SK-N-SH treated with all-trans-retinoic acid at 6 μM for 48 hours (cell line): ENCODE results near the gene LMTK2.
A peak's percentile ranks its signal among the peaks of the same experiment; 100 is the strongest.

Experiments
- ATAC-seq: fragments of 200-7000 bp; cut with Tn5 transposase; 3 replicates; pipeline ENCODE4 v1.9.1; 2020; ENCODE audit warnings: mild to moderate bottlenecking, moderate library complexity
- ARNTL ChIP-seq: fragments of 450-650 bp; formaldehyde crosslinking; IDR thresholded peaks from 2 replicates; pipeline ENCODE4 v1.5.0; 2020; ENCODE audit warnings: low read depth, mild to moderate bottlenecking, moderate library complexity, borderline replicate concordance
- BACH2 ChIP-seq: fragments of 250-450 bp; sonication (Bioruptor Pico); IDR thresholded peaks from 2 replicates; pipeline ENCODE4 v1.9.0; 2021; ENCODE audit warnings: mild to moderate bottlenecking, borderline replicate concordance
- CREB5 ChIP-seq: fragments of 250-450 bp; sonication (Bioruptor Pico); IDR thresholded peaks from 2 replicates; pipeline ENCODE4 v1.5.1; 2020; ENCODE audit warnings: low read depth, mild to moderate bottlenecking, moderate library complexity
- CSDC2 ChIP-seq: fragments of 250-450 bp; sonication (Bioruptor Pico); IDR thresholded peaks from 2 replicates; pipeline ENCODE4 v1.5.0; 2020; ENCODE audit warnings: mild to moderate bottlenecking, moderate library complexity
- ESRRG ChIP-seq: fragments of 250-450 bp; sonication (Bioruptor Pico); IDR thresholded peaks from 2 replicates; pipeline ENCODE4 v1.6.1; 2021; ENCODE audit warnings: mild to moderate bottlenecking
- GLIS3 ChIP-seq: fragments of 250-450 bp; sonication (Bioruptor Pico); IDR thresholded peaks from 2 replicates; pipeline ENCODE4 v1.5.0; 2020; ENCODE audit warnings: mild to moderate bottlenecking, moderate library complexity
- ISL1 ChIP-seq: fragments of 250-450 bp; sonication (Bioruptor Pico); IDR thresholded peaks from 2 replicates; pipeline ENCODE4 v2.1.2; 2022; ENCODE audit warnings: mild to moderate bottlenecking, moderate library complexity
- OSR1 ChIP-seq: fragments of 250-450 bp; sonication (Bioruptor Pico); IDR thresholded peaks from 2 replicates; pipeline ENCODE4 v1.8.0; 2022; ENCODE audit warnings: moderate library complexity, mild to moderate bottlenecking, inconsistent platforms
- PATZ1 ChIP-seq: fragments of 250-450 bp; sonication (Bioruptor Pico); IDR thresholded peaks from 2 replicates; pipeline ENCODE4 v1.8.0; 2020; ENCODE audit warnings: mild to moderate bottlenecking, moderate library complexity, borderline replicate concordance
- POU6F1 ChIP-seq: fragments of 250-450 bp; sonication (Bioruptor Pico); IDR thresholded peaks from 2 replicates; pipeline ENCODE4 v1.8.0; 2021; ENCODE audit warnings: low read depth, mild to moderate bottlenecking, moderate library complexity, borderline replicate concordance
- PPARA ChIP-seq: fragments of 250-450 bp; sonication (Bioruptor Pico); IDR thresholded peaks from 2 replicates; pipeline ENCODE4 v1.5.0; 2020; ENCODE audit warnings: mild to moderate bottlenecking, borderline replicate concordance
- RARB ChIP-seq: fragments of 250-450 bp; sonication (Bioruptor Pico); IDR thresholded peaks from 2 replicates; pipeline ENCODE4 v1.8.0; 2021; ENCODE audit warnings: mild to moderate bottlenecking, moderate library complexity
- SNAI2 ChIP-seq: fragments of 250-450 bp; sonication (Bioruptor Pico); IDR thresholded peaks from 2 replicates; pipeline ENCODE4 v1.5.0; 2020; ENCODE audit warnings: mild to moderate bottlenecking, moderate library complexity
- TCF4 ChIP-seq: fragments of 250-450 bp; sonication (Bioruptor Pico); IDR thresholded peaks from 2 replicates; pipeline ENCODE4 v1.8.0; 2021; ENCODE audit warnings: mild to moderate bottlenecking, moderate library complexity, borderline replicate concordance
- TSHZ2 ChIP-seq: fragments of 250-450 bp; sonication (Bioruptor Pico); IDR thresholded peaks from 2 replicates; pipeline ENCODE4 v1.5.0; 2020; ENCODE audit warnings: mild to moderate bottlenecking, moderate library complexity
- ZFP30 ChIP-seq: fragments of 450-650 bp; formaldehyde crosslinking; IDR thresholded peaks from 2 replicates; pipeline ENCODE4 v1.5.0; 2022; ENCODE audit warnings: mild to moderate bottlenecking, moderate library complexity
- ZNF70 ChIP-seq: fragments of 450-650 bp; formaldehyde crosslinking; IDR thresholded peaks from 2 replicates; pipeline ENCODE4 v1.5.0; 2020; ENCODE audit warnings: mild to moderate bottlenecking, moderate library complexity

The LMTK2 gene

GRCh38 chr7:98212532-98213041, 105.9 kb downstream of the LMTK2 start:
- ATAC-seq = peak; percentile 4
- no peak for TF ChIP-seq ESRRG (CRISPR knock-in tag)
- no peak for TF ChIP-seq OSR1 (CRISPR knock-in tag)
- no peak for TF ChIP-seq ZFP30 (CRISPR knock-in tag)
- no peak for TF ChIP-seq PATZ1
- TF ChIP-seq TSHZ2 = no peak
- no peak for TF ChIP-seq ARNTL (CRISPR knock-in tag)
- no peak for TF ChIP-seq CSDC2 (CRISPR knock-in tag)
- no peak for TF ChIP-seq POU6F1 (CRISPR knock-in tag)
- TF ChIP-seq PPARA (CRISPR knock-in tag) = no peak
- no peak for TF ChIP-seq ISL1
- TF ChIP-seq GLIS3 (CRISPR knock-in tag) = no peak
- TF ChIP-seq SNAI2 (CRISPR knock-in tag) = no peak
- no peak for TF ChIP-seq BACH2 (CRISPR knock-in tag)
- TF ChIP-seq CREB5 (CRISPR knock-in tag) = no peak
- no peak for TF ChIP-seq TCF4 (CRISPR knock-in tag)
- TF ChIP-seq ZNF70 (CRISPR knock-in tag) = no peak
- TF ChIP-seq RARB (CRISPR knock-in tag) = no peak

GRCh38 chr7:98213296-98213887, 106.7 kb downstream of the LMTK2 start:
- peak; percentile 5; the same call in 1 of the 3 replicates for ATAC-seq
- TF ChIP-seq OSR1 (CRISPR knock-in tag) (no peak), TCF4 (CRISPR knock-in tag) (no peak), ESRRG (CRISPR knock-in tag) (no peak), GLIS3 (CRISPR knock-in tag) (no peak)

- peak; percentile 2; the same call in 1 of the 3 replicates for ATAC-seq
- no peak for TF ChIP-seq CREB5 (CRISPR knock-in tag)
- no peak for TF ChIP-seq PPARA (CRISPR knock-in tag)
- TF ChIP-seq GLIS3 (CRISPR knock-in tag) = no peak
- TF ChIP-seq RARB (CRISPR knock-in tag) = no peak
These were observed 107.5 kb downstream of the LMTK2 start for GRCh38 chr7:98213888-98214810.
